ENCODE measurements around the gene CALD1.

DNA sequence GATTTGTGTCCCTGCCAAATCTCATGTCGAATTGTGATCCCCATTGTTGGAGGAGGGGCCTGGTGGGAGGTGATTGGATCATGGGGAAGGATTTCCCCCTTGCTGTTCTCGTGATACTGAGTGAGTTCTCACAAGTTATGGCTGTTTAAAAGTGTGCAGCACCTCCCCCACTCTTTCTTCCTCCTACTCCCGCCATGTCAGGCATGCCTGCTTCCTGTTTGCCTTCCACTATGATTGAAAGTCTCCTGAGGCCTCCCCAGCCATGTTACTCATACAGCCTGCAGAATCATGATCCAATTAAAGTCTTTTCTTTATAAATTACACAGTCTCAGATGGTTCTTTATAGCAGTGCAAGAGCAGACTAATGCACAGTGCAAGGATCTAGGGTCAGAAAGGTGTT is 75.4 kb downstream of the CALD1 start:
- TF ChIP-seq POLR2AphosphoS5 (IDR thresholded peaks at IDR 0.05), result no peak
- TF ChIP-seq, protein P1, sequence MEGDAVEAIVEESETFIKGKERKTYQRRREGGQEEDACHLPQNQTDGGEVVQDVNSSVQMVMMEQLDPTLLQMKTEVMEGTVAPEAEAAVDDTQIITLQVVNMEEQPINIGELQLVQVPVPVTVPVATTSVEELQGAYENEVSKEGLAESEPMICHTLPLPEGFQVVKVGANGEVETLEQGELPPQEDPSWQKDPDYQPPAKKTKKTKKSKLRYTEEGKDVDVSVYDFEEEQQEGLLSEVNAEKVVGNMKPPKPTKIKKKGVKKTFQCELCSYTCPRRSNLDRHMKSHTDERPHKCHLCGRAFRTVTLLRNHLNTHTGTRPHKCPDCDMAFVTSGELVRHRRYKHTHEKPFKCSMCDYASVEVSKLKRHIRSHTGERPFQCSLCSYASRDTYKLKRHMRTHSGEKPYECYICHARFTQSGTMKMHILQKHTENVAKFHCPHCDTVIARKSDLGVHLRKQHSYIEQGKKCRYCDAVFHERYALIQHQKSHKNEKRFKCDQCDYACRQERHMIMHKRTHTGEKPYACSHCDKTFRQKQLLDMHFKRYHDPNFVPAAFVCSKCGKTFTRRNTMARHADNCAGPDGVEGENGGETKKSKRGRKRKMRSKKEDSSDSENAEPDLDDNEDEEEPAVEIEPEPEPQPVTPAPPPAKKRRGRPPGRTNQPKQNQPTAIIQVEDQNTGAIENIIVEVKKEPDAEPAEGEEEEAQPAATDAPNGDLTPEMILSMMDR (IDR thresholded peaks at IDR 0.05), result no peak
- no peak for TF ChIP-seq EP300 (IDR thresholded peaks at IDR 0.05)
- TF ChIP-seq POLR2A (IDR thresholded peaks at IDR 0.05), result no peak

Measured in stomach (tissue), 4 donors.